A549 (cell line): ENCODE data around the gene KATNBL1. TPM values are rescaled to one million over a fixed set of nuclear protein-coding genes. Genes with fewer than 3 reads are reported as not detected.

Experiments
- ATAC-seq, 2 experiments: fragments of 200-7000 bp in 1 of 2; fragments of >200 bp in 1 of 2; cut with Nextera tagmentation in 1 of 2; cut with Tn5 transposase in 1 of 2; 3 replicates each; pipeline versions ENCODE4 v1.8.0 to v1.9.1; 2018 to 2020; ENCODE audit warnings: mild to moderate bottlenecking in 1 of 2, moderate library complexity in 1 of 2
- CTCF ChIA-PET: fragments of 300-600 bp; sonication (Branson Sonifier 250); formaldehyde crosslinking; extraction: SDS; loops from one replicate; lab custom pipeline; 2021; ENCODE audit warnings: antibody characterized with exemption, inconsistent platforms; lab: Yijun Ruan, JAX
- POLR2A ChIA-PET: fragments of 350-600 bp; formaldehyde crosslinking; extraction: SDS; loops from one replicate; lab custom pipeline; 2021; ENCODE audit warnings: antibody characterized with exemption, inconsistent platforms; lab: Yijun Ruan, JAX
- DNase-seq, 2 experiments: peaks; one replicate each; pipeline versions ENCODE4 v3.0.0 to v3.0.0-alpha.2; 2011 to 2016; ENCODE audit warnings: low read depth in 1 of 2, low spot score in 1 of 2
- FAIRE-seq: peaks from 2 replicates; lab custom pipeline; 2011; peaks lifted over from hg19 to GRCh38; lab: Jason Lieb, UNC
- H3K27ac ChIP-seq, 2 experiments: fragments of >200 bp; sonication (Bioruptor Twin); formaldehyde crosslinking; 3 replicates each; pipeline ENCODE4 v1.5.1; 2016 to 2017
- H3K4me1 ChIP-seq: fragments of >200 bp; sonication (Bioruptor Twin); formaldehyde crosslinking; 3 replicates; pipeline ENCODE4 v1.6.1; 2016
- H3K4me2 ChIP-seq: fragments of >200 bp; sonication (Bioruptor Twin); formaldehyde crosslinking; 3 replicates; pipeline ENCODE4 v1.6.1; 2016
- H3K4me3 ChIP-seq: fragments of >200 bp; sonication (Bioruptor Twin); formaldehyde crosslinking; 3 replicates; pipeline ENCODE4 v1.5.1; 2016
- H3K9me3 ChIP-seq: fragments of >200 bp; sonication (Bioruptor Twin); formaldehyde crosslinking; 3 replicates; pipeline ENCODE4 v1.6.1; 2016
- BHLHE40 ChIP-seq: IDR thresholded peaks from 2 replicates; pipeline ENCODE4 v1.6.1; 2012; ENCODE audit warnings: low read depth, low read length, inconsistent platforms
- CHD2 ChIP-seq: fragments of 150-350 bp; IDR thresholded peaks from 2 replicates; pipeline ENCODE4 v1.6.1; 2014; ENCODE audit warnings: low read length; ENCODE audit not compliant: partially characterized antibody
- JUNB ChIP-seq: fragments of >200 bp; sonication (Bioruptor Twin); formaldehyde crosslinking; IDR thresholded peaks from 2 replicates; pipeline ENCODE4 v1.6.1; 2016
- MYC ChIP-seq: IDR thresholded peaks from 2 replicates; pipeline ENCODE4 v1.6.1; 2012; ENCODE audit warnings: mild to moderate bottlenecking, inconsistent platforms, low read length, improper control_type of control experiment, borderline replicate concordance
- PHF8 ChIP-seq: fragments of 200-600 bp; sonication (generic); IDR thresholded peaks from 2 replicates; pipeline ENCODE4 v1.6.1; 2016; ENCODE audit warnings: low read depth, mild to moderate bottlenecking, antibody characterized with exemption, moderate library complexity, borderline replicate concordance
- POLR2A ChIP-seq: IDR thresholded peaks from 2 replicates; pipeline ENCODE4 v1.6.1; 2012; ENCODE audit warnings: mild to moderate bottlenecking, low read length
- RCOR1 ChIP-seq: fragments of 150-350 bp; IDR thresholded peaks from 2 replicates; pipeline ENCODE4 v1.6.1; 2014; ENCODE audit warnings: antibody characterized with exemption, low read length, low read depth
- RNF2 ChIP-seq: fragments of 200-600 bp; sonication (generic); IDR thresholded peaks from 2 replicates; pipeline ENCODE4 v1.6.1; 2016; ENCODE audit warnings: low read depth, mild to moderate bottlenecking, antibody characterized with exemption, moderate library complexity, borderline replicate concordance
- TFCP2L1 ChIP-seq: fragments of 250-450 bp; sonication (Bioruptor Pico); IDR thresholded peaks from 2 replicates; pipeline ENCODE4 v1.5.0; 2021; ENCODE audit warnings: mild to moderate bottlenecking
- ZNF302 ChIP-seq: fragments of 250-450 bp; sonication (Bioruptor Pico); IDR thresholded peaks from 2 replicates; pipeline ENCODE4 v1.9.0; 2021; ENCODE audit warnings: inconsistent platforms, mild to moderate bottlenecking, moderate library complexity
- WGBS: methylation state at CpG from one replicate; pipeline ENCODE4 v1.1.6; 2017; ENCODE audit errors: missing lambda C conversion rate; 5-methylcytosine and 5-hydroxymethylcytosine counted together
- polyA plus RNA-seq, 4 experiments: library from polyadenylated mRNA; depleted of rRNA in 3 of 4; stranded (reverse); fragments of >200 nt; fragmentation: RNase III in 1 of 4; extraction: RNeasy Plus Mini Kit Qiagen cat#74134 plus additional on column Dnase treatment in 1 of 4; gene quantifications; 2 replicates in 3 of 4; 3 replicates in 1 of 4; pipeline ENCODE4 v1.2.3, GENCODE V29; 2011 to 2017
- TF ChIP-seq, protein P1 (sequence below): fragments of >200 bp; sonication (Bioruptor Twin); formaldehyde crosslinking; IDR thresholded peaks from 3 replicates; pipeline ENCODE4 v1.6.1; 2016
- TF ChIP-seq, protein P2 (sequence below): fragments of 450-650 bp; IDR thresholded peaks from 2 replicates; pipeline ENCODE4 v1.6.1; 2014; ENCODE audit warnings: antibody characterized with exemption
- TF ChIP-seq, protein P3 (sequence below): IDR thresholded peaks from 2 replicates; pipeline ENCODE4 v1.6.1; 2012; ENCODE audit warnings: low read depth, borderline replicate concordance
- TF ChIP-seq, protein P4 (sequence below): fragments of >200 bp; sonication (Bioruptor Twin); formaldehyde crosslinking; IDR thresholded peaks from 3 replicates; pipeline ENCODE4 v1.5.1; 2016
- TF ChIP-seq, protein P5 (sequence below): fragments of 150-350 bp; IDR thresholded peaks from 2 replicates; pipeline ENCODE4 v1.6.1; 2014; ENCODE audit warnings: low read depth, mild to moderate bottlenecking, low read length

The KATNBL1 gene
- polyA plus RNA-seq, 2 of the 4 experiments (the other 2 are of a cell fraction), result 35.2 to 75.8 TPM

DNA sequence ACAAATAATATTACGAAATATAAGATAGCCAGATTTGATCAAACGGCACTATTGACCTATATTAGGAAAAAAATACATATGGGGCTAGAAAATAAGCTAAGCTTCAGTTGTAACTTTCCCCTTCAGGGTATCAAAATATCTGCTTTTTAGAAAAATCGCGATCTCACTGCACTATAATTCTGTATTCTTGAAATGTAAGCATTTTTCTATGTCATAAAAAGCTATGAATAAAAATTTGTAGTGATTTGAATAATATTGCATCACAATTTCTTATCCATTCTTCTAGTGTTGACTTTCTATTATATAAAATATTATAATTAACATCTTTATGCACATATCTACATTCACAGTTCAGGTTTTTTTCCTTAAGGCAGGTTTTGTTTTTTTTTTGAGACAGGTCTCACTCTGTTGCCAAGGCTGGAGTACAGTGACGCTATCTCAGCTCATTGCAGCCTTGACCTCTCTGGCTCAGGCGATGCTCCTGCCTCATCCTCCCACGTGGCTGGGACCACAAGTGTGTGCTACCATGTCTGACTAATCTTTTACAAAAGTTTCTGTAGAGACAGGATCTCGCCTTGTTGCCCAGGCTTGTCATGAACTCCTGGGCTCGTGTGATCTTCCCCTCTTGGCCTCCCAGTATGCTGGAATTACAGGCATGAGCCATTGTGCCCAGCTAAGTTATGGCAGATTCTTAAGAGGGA lies 36.5 kb upstream of the KATNBL1 start (continued):
- TF ChIP-seq RCOR1, result no peak
- no peak for TF ChIP-seq PHF8
- TF ChIP-seq ZNF302, result no peak
- no peak for TF ChIP-seq MYC

DNA sequence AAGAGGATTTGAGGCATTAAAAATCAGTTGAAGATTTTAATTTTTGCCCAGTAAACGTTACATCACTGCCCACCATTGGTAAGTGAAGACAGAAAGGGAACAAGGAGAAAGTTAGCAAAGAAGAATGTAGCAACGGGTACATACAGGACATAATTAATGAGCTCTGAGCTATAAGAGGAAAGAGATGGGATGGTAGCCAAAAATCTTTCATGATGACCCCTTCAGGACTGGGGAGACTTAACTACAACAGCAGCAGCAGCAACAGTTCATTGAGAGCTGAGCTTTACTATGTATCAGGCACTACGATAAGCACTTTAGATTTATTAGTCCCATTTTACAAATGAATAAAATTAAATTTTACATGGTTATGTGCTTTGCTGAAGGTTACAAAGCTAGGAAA lies 33.3 kb upstream of the KATNBL1 start:
- DNase-seq, result no peak
- H3K4me2 ChIP-seq, result no peak overlapping the region
- H3K4me3 ChIP-seq, result no peak overlapping the region
- H3K9me3 ChIP-seq, result no peaks in the 10 kb centered on the region
- TF ChIP-seq, protein P1, sequence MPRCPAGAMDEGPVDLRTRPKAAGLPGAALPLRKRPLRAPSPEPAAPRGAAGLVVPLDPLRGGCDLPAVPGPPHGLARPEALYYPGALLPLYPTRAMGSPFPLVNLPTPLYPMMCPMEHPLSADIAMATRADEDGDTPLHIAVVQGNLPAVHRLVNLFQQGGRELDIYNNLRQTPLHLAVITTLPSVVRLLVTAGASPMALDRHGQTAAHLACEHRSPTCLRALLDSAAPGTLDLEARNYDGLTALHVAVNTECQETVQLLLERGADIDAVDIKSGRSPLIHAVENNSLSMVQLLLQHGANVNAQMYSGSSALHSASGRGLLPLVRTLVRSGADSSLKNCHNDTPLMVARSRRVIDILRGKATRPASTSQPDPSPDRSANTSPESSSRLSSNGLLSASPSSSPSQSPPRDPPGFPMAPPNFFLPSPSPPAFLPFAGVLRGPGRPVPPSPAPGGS, result no peak
- TF ChIP-seq POLR2A (no peak), RNF2 (no peak), MYC (no peak), JUNB (no peak), TFCP2L1 (CRISPR knock-in tag) (no peak), BHLHE40 (no peak)
- TF ChIP-seq, protein P2, sequence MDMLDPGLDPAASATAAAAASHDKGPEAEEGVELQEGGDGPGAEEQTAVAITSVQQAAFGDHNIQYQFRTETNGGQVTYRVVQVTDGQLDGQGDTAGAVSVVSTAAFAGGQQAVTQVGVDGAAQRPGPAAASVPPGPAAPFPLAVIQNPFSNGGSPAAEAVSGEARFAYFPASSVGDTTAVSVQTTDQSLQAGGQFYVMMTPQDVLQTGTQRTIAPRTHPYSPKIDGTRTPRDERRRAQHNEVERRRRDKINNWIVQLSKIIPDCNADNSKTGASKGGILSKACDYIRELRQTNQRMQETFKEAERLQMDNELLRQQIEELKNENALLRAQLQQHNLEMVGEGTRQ, result no peak
- TF ChIP-seq, all 56 proteins: peak for 0
- Histone ChIP-seq H3K27ac (no peak overlapping the region), H3K4me1 (peaks cover 20% of the 10 kb centered on the region; the same call in 2 of the 3 replicates)
- FAIRE-seq, result no peak
- ATAC-seq, result no peak
- ChIA-PET POLR2A (interaction anchor here (0.7 to 1.7 kb wide), 3 partner anchors 75 to 344 kb away, joined by 3 to 4 read pairs (median 3); partner anchors contain the start of gene SLC12A6), CTCF (interaction anchor here (1.3 to 5.2 kb wide), 4 partner anchors 22 to 124 kb away, joined by 3 to 33 read pairs (median 12); partner anchors contain the start of gene LPCAT4)
- WGBS, result 80% methylated on average over 3 of the region's 3 CpGs

DNA sequence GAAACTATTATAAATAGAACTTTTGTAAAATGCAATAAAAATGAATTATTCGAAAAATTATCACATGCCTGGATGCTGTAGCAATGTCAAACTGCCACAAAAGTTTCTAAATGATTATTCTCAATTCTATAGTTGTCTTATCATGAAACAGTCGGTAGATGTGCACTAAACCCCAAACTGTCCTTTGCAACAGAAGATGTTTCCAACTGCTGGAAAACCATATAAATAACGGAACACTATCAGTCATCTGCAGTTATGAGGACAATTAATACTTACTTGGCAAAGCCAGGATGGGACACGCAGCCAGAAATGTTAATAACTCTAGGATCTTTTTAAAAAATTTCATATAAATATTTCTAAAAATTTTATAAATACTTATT lies 32.4 kb upstream of the KATNBL1 start:
- WGBS, result 74% methylated on average over 4 of the region's 4 CpGs
- TF ChIP-seq CHD2, result no peak
- TF ChIP-seq, protein P3, sequence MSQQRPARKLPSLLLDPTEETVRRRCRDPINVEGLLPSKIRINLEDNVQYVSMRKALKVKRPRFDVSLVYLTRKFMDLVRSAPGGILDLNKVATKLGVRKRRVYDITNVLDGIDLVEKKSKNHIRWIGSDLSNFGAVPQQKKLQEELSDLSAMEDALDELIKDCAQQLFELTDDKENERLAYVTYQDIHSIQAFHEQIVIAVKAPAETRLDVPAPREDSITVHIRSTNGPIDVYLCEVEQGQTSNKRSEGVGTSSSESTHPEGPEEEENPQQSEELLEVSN, result no peak
- TF ChIP-seq, protein P4, sequence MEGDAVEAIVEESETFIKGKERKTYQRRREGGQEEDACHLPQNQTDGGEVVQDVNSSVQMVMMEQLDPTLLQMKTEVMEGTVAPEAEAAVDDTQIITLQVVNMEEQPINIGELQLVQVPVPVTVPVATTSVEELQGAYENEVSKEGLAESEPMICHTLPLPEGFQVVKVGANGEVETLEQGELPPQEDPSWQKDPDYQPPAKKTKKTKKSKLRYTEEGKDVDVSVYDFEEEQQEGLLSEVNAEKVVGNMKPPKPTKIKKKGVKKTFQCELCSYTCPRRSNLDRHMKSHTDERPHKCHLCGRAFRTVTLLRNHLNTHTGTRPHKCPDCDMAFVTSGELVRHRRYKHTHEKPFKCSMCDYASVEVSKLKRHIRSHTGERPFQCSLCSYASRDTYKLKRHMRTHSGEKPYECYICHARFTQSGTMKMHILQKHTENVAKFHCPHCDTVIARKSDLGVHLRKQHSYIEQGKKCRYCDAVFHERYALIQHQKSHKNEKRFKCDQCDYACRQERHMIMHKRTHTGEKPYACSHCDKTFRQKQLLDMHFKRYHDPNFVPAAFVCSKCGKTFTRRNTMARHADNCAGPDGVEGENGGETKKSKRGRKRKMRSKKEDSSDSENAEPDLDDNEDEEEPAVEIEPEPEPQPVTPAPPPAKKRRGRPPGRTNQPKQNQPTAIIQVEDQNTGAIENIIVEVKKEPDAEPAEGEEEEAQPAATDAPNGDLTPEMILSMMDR, result no peak
- TF ChIP-seq, protein P5, sequence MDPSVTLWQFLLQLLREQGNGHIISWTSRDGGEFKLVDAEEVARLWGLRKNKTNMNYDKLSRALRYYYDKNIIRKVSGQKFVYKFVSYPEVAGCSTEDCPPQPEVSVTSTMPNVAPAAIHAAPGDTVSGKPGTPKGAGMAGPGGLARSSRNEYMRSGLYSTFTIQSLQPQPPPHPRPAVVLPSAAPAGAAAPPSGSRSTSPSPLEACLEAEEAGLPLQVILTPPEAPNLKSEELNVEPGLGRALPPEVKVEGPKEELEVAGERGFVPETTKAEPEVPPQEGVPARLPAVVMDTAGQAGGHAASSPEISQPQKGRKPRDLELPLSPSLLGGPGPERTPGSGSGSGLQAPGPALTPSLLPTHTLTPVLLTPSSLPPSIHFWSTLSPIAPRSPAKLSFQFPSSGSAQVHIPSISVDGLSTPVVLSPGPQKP, result no peak

More for the DNA sequence above, 32.4 kb upstream of the KATNBL1 start:
- CTCF ChIA-PET, result interaction anchor here (0.8 to 5.2 kb wide), 20 partner anchors 8 to 343 kb away, joined by 3 to 33 read pairs (median 8); partner anchors contain the start of genes EMC4, KATNBL1, LPCAT4 and NOP10
- no peak for FAIRE-seq
- Histone ChIP-seq H3K4me1 (peaks cover 17% of the 10 kb centered on the region; the same call in 2 of the 3 replicates), H3K27ac (no peak overlapping the region), H3K9me3 (no peaks in the 10 kb centered on the region), H3K4me3 (no peak overlapping the region), H3K4me2 (no peak overlapping the region)
- ATAC-seq, result no peak
- POLR2A ChIA-PET, result interaction anchor here (1.3 kb wide), 1 partner anchor 345 kb away, joined by 3 read pairs; no protein-coding TSS in a partner anchor
- no peak for DNase-seq
